ENCODE measurements around the gene MAVS.
"Not testable (repeated sequence)": the region's sequence is repeated elsewhere in the genome, so short reads cannot be mapped to it uniquely, and the experiment has no call there.

Gene MAVS

GRCh38 chr20:3818155-3819151 is 28.2 kb upstream of the MAVS start:
- H3K27ac ChIP-seq (ENCODE audit: low read length): peak overlapping the region; percentile 1

DNA sequence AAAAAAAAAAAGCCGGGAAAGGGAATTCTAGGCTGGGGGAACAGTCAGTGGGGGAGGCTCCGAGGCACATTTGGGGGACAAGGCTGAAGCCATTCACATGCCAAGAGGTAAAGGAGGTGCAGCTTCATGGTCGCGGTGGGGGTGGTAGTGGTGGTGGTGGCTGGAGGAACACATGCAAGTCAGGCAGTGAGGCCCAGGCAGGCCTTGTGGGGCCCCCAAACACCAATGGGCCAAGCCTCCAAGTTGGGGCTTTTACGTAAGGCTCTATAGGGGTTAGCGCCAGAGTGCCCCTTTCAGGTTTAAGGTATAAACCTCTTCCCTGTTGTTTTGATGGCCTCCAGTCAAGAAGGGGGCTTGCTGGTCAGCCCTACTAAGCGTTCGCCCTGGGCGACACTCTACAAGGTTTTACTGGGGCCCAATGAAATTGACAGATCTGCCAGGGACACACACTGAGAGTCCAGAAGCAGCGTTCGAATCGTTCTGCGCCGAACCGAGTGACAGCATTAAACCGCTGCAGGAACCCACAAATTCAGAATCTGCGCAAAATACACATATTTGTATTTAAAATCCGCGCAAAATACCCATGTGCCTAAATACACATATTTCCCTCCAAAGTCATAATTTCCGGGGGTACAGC is 27.1 kb upstream of the MAVS start:
- Histone ChIP-seq H3K4me3 (ENCODE audit: low read depth in 1 of 2, low read length in 2 of 2) (peak overlapping the region; percentile 88 to 91), H3K36me3 (ENCODE audit: control insufficient read depth in 1 of 2, insufficient read depth in 2 of 2, low read length in 2 of 2) (peaks cover 16 to 32% of the 10 kb centered on the region in 2 donors), H3K27ac (ENCODE audit: low read length) (peak overlapping the region; percentile 99), H3K4me1 (ENCODE audit: control insufficient read depth in 1 of 2, insufficient read depth in 2 of 2, low read length in 2 of 2) (peaks cover 5 to 31% of the 10 kb centered on the region in 2 donors), H3K27me3 (ENCODE audit: low read depth, low read length) (no peaks in the 10 kb centered on the region), H3K9me3 (ENCODE audit: control insufficient read depth in 1 of 2, low read length in 2 of 2) (no peaks in the 10 kb centered on the region)

More at GRCh38 chr20:3818155-3819151, 28.2 kb upstream of the MAVS start:
- H3K4me1 ChIP-seq (ENCODE audit: control insufficient read depth in 1 of 2, insufficient read depth in 2 of 2, low read length in 2 of 2): peaks cover 5 to 31% of the 10 kb centered on the region in 2 donors
- peaks cover 8 to 21% of the 10 kb centered on the region in 2 donors for H3K36me3 ChIP-seq (ENCODE audit: control insufficient read depth in 1 of 2, insufficient read depth in 2 of 2, low read length in 2 of 2)
- no peak overlapping the region for H3K4me3 ChIP-seq (ENCODE audit: low read depth in 1 of 2, low read length in 2 of 2)
- H3K27me3 ChIP-seq (ENCODE audit: low read depth, low read length): no peaks in the 10 kb centered on the region
- no peaks in the 10 kb centered on the region for H3K9me3 ChIP-seq (ENCODE audit: control insufficient read depth in 1 of 2, low read length in 2 of 2)

- peak within 1 kb of the TSS; percentile 99 for H3K27ac ChIP-seq (ENCODE audit: low read length)
- peaks cover 5 to 31% of the 10 kb centered on the region in 2 donors for H3K4me1 ChIP-seq (ENCODE audit: control insufficient read depth in 1 of 2, insufficient read depth in 2 of 2, low read length in 2 of 2)
- H3K4me3 ChIP-seq (ENCODE audit: low read depth in 1 of 2, low read length in 2 of 2): peak within 1 kb of the TSS; percentile 88 to 91
- H3K36me3 ChIP-seq (ENCODE audit: control insufficient read depth in 1 of 2, insufficient read depth in 2 of 2, low read length in 2 of 2): peaks cover 19 to 39% of the 10 kb centered on the region in 2 donors
- no peaks in the 10 kb centered on the region for H3K9me3 ChIP-seq (ENCODE audit: control insufficient read depth in 1 of 2, low read length in 2 of 2)
- H3K27me3 ChIP-seq (ENCODE audit: low read depth, low read length): no peaks in the 10 kb centered on the region
Measured at GRCh38 chr20:3820048-3820900, 26.4 kb upstream of the MAVS start, which contains the start of gene AP5S1. Gene AP5S1 (plus strand): TSS chr20:3820547. CDS start chr20:3822118, 1,571 bp downstream.

DNA sequence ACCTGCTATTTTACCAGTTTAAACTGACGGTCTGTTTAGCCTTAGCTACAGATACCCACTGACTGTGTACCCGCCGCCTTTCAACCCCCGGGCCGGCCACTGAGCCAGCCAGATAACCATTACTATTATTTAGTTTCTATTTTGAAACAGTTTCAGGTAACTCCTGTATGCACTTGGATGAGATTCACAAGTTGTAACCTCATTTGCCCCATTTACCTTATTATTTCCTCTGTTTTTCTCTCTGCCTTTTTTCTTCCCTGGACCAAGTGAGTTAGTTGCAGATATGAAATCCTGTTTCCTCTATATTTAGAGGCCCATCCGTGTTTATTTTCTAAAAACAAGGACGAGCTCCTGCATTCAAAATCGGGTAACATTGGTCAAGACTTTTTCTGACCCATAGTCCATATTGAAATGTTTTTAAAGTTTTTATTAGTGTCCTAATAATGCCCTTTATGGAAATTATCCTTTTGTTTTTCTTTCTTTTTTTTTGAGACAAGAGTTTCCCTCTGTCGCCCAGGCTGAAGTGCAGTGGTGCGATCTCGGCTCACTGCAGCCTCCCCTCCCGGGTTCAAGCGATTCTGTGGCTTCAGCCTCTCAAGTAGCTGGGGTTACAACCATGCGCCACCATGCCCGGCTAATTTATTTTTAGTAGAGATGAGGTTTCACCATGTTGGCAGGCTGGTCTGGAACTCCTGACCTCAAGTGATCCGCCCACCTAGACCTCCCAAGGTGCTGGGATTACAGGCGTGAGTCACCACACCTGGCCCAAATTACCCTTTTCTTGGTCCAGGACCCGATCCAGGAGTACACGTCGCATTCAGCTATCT is 25.5 kb upstream of the MAVS start:
- Histone ChIP-seq H3K27ac (ENCODE audit: low read length) (peak overlapping the region; percentile 99), H3K4me3 (ENCODE audit: low read depth in 1 of 2, low read length in 2 of 2) (peak overlapping the region; percentile 88 to 91), H3K36me3 (ENCODE audit: control insufficient read depth in 1 of 2, insufficient read depth in 2 of 2, low read length in 2 of 2) (peaks cover 26 to 47% of the 10 kb centered on the region in 2 donors), H3K9me3 (ENCODE audit: control insufficient read depth in 1 of 2, low read length in 2 of 2) (no peaks in the 10 kb centered on the region), H3K27me3 (ENCODE audit: low read depth, low read length) (no peaks in the 10 kb centered on the region), H3K4me1 (ENCODE audit: control insufficient read depth in 1 of 2, insufficient read depth in 2 of 2, low read length in 2 of 2) (peaks cover 5 to 31% of the 10 kb centered on the region in 2 donors)

DNA sequence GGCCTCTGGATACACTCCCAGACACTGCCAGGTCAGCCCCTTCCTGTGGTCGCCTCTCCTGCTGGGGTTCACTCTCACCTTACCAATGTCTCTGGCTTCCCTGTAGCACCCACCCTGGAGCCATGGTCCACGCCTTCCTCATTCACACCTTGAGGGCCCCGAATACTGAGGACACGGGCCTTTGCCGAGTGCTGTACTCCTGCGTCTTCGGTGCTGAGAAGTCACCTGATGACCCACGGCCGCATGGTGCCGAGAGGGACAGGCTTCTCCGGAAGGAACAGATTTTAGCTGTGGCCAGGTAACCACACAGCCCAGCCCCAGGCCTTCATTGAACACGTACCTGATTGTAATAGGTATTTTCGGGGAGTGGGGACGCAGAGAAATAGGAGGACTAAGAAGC is 24.6 kb upstream of the MAVS start:
- peaks cover 5 to 31% of the 10 kb centered on the region in 2 donors for H3K4me1 ChIP-seq (ENCODE audit: control insufficient read depth in 1 of 2, insufficient read depth in 2 of 2, low read length in 2 of 2)
- no peaks in the 10 kb centered on the region for H3K9me3 ChIP-seq (ENCODE audit: control insufficient read depth in 1 of 2, low read length in 2 of 2)
- H3K27ac ChIP-seq (ENCODE audit: low read length): no peak overlapping the region
- peaks cover 31 to 54% of the 10 kb centered on the region in 2 donors for H3K36me3 ChIP-seq (ENCODE audit: control insufficient read depth in 1 of 2, insufficient read depth in 2 of 2, low read length in 2 of 2)
- H3K27me3 ChIP-seq (ENCODE audit: low read depth, low read length): no peaks in the 10 kb centered on the region
- no peak overlapping the region for H3K4me3 ChIP-seq (ENCODE audit: low read depth in 1 of 2, low read length in 2 of 2)

- Histone ChIP-seq H3K9me3 (ENCODE audit: control insufficient read depth in 1 of 2, low read length in 2 of 2) (no peaks in the 10 kb centered on the region), H3K36me3 (ENCODE audit: control insufficient read depth in 1 of 2, insufficient read depth in 2 of 2, low read length in 2 of 2) (peaks cover 31 to 65% of the 10 kb centered on the region in 2 donors), H3K4me3 (ENCODE audit: low read depth in 1 of 2, low read length in 2 of 2) (no peak overlapping the region), H3K4me1 (ENCODE audit: control insufficient read depth in 1 of 2, insufficient read depth in 2 of 2, low read length in 2 of 2) (peaks cover 5 to 23% of the 10 kb centered on the region in 2 donors), H3K27ac (ENCODE audit: low read length) (no peak overlapping the region), H3K27me3 (ENCODE audit: low read depth, low read length) (no peaks in the 10 kb centered on the region)
Measured at GRCh38 chr20:3823881-3824280, 22.8 kb upstream of the MAVS start.

DNA sequence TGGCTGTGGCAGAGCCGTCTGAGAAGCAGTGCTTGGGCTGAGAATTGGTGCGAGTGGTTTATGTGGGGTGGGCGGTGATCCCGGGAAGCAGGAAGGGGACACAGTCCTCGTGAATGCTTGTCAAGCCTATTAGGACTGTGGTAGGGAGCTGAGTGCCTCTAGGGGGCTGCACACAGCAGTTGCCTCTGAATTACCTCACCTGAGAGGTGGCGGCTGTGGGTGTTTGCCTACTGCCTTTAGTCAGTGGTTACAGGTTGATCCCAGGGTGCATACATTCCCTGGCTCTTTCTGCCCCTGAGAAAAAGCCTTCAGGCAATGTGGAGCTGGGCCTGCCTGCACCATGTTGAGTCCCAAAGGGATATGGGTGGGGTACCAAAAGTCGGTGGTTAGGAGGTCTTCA is 21.1 kb upstream of the MAVS start:
- no peaks in the 10 kb centered on the region for H3K9me3 ChIP-seq (ENCODE audit: control insufficient read depth in 1 of 2, low read length in 2 of 2)
- no peak overlapping the region for H3K4me3 ChIP-seq (ENCODE audit: low read depth in 1 of 2, low read length in 2 of 2)
- H3K27ac ChIP-seq (ENCODE audit: low read length): no peak overlapping the region
- peaks cover 31 to 61% of the 10 kb centered on the region in 2 donors for H3K36me3 ChIP-seq (ENCODE audit: control insufficient read depth in 1 of 2, insufficient read depth in 2 of 2, low read length in 2 of 2)
- peaks cover 5 to 12% of the 10 kb centered on the region in 2 donors for H3K4me1 ChIP-seq (ENCODE audit: control insufficient read depth in 1 of 2, insufficient read depth in 2 of 2, low read length in 2 of 2)
- H3K27me3 ChIP-seq (ENCODE audit: low read depth, low read length): no peaks in the 10 kb centered on the region

DNA sequence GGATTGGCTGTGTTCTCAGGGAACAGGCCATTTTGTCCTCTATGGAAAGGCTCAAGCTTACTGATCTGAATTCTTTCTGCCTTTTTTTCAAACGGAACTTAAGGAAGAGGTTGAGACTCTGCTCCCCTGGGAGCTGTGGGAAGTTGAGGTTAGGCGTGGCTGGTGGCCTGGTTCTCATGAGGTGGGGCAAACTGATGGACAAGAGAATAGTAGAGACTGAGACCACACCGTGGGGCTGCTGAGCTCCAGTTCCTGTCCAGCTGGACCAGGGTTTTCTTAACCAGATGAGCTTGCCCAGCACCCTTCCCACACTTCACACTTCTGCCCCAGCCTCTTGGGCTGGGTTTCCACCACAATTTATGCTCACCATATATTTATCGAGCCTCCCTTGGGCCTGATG is 20.2 kb upstream of the MAVS start:
- H3K27ac ChIP-seq (ENCODE audit: low read length): no peak overlapping the region
- H3K9me3 ChIP-seq (ENCODE audit: control insufficient read depth in 1 of 2, low read length in 2 of 2): no peaks in the 10 kb centered on the region
- H3K36me3 ChIP-seq (ENCODE audit: control insufficient read depth in 1 of 2, insufficient read depth in 2 of 2, low read length in 2 of 2): peaks cover 31 to 60% of the 10 kb centered on the region in 2 donors
- peaks cover 1 to 7% of the 10 kb centered on the region in 2 donors for H3K4me1 ChIP-seq (ENCODE audit: control insufficient read depth in 1 of 2, insufficient read depth in 2 of 2, low read length in 2 of 2)
- no peaks in the 10 kb centered on the region for H3K27me3 ChIP-seq (ENCODE audit: low read depth, low read length)
- H3K4me3 ChIP-seq (ENCODE audit: low read depth in 1 of 2, low read length in 2 of 2): no peak overlapping the region

- Histone ChIP-seq H3K9me3 (ENCODE audit: control insufficient read depth in 1 of 2, low read length in 2 of 2) (no peaks in the 10 kb centered on the region), H3K27me3 (ENCODE audit: low read depth, low read length) (no peaks in the 10 kb centered on the region), H3K36me3 (ENCODE audit: control insufficient read depth in 1 of 2, insufficient read depth in 2 of 2, low read length in 2 of 2) (peaks cover 20 to 41% of the 10 kb centered on the region in 2 donors), H3K27ac (ENCODE audit: low read length) (no peak overlapping the region), H3K4me3 (ENCODE audit: low read depth in 1 of 2, low read length in 2 of 2) (no peak overlapping the region), H3K4me1 (ENCODE audit: control insufficient read depth in 1 of 2, insufficient read depth in 2 of 2, low read length in 2 of 2) (no peaks in the 10 kb centered on the region)
Measured at GRCh38 chr20:3828798-3829197, 17.8 kb upstream of the MAVS start.

DNA sequence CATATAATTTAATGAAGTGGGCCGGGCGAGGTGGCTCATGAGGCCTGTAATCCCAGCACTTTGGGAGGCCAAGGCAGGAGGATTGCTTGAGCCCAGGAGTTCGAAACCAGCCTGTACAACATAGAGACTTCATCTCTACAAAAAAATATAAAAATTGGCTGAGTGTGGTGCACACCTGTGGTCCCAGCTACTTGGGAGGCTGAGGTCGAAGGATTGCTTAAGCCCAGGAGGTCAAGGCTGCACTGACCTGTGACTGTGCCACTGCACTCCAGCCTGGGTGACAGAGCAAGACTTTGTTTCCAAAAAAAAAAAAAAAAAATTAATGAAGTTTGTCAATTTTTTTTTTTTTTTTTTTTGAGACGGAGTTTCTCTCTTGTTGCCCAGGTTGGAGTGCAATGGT is 16.7 kb upstream of the MAVS start:
- H3K4me1 ChIP-seq (ENCODE audit: control insufficient read depth in 1 of 2, insufficient read depth in 2 of 2, low read length in 2 of 2); H3K27me3 ChIP-seq (ENCODE audit: low read depth, low read length); H3K4me3 ChIP-seq (ENCODE audit: low read depth in 1 of 2, low read length in 2 of 2); H3K27ac ChIP-seq (ENCODE audit: low read length); H3K9me3 ChIP-seq (ENCODE audit: control insufficient read depth in 1 of 2, low read length in 2 of 2): not testable (repeated sequence)
- peaks cover 16 to 30% of the 10 kb centered on the region in 2 donors for H3K36me3 ChIP-seq (ENCODE audit: control insufficient read depth in 1 of 2, insufficient read depth in 2 of 2, low read length in 2 of 2)
